DMS53 treated with DMSO at 0.1 percent for 48 hours (cell line): ENCODE measurements around the gene ATP10D.
"Not testable (repeated sequence)": the region's sequence is repeated elsewhere in the genome, so short reads cannot be mapped to it uniquely, and the experiment has no call there.

Experiments used
- DNase-seq: peaks from one replicate; lab custom pipeline; 2025; ENCODE audit not compliant: unreplicated experiment; lab: John Stamatoyannopoulos, UW

ATP10D gene

GRCh38 chr4:47486727-47487126 is 1.7 kb downstream of the ATP10D start:
- not testable (repeated sequence) for DNase-seq

GRCh38 chr4:47488706-47489105 is 3.6 kb downstream of the ATP10D start:
- no peak for DNase-seq

GRCh38 chr4:47490550-47490949 is 5.5 kb downstream of the ATP10D start:
- peak; percentile 15 for DNase-seq

GRCh38 chr4:47493238-47494123 is 8.4 kb downstream of the ATP10D start:
- no peak for DNase-seq

GRCh38 chr4:47494124-47494430 is 9.0 kb downstream of the ATP10D start:
- DNase-seq: no peak

- no peak for DNase-seq
These were observed 13.8 kb downstream of the ATP10D start for GRCh38 chr4:47498899-47499298.

- DNase-seq: no peak
These were observed 14.6 kb downstream of the ATP10D start for GRCh38 chr4:47499700-47500099.

GRCh38 chr4:47500776-47501175 is 15.7 kb downstream of the ATP10D start:
- no peak for DNase-seq

GRCh38 chr4:47505147-47505546 is 20.1 kb downstream of the ATP10D start:
- no peak for DNase-seq

GRCh38 chr4:47505666-47506065 is 20.6 kb downstream of the ATP10D start:
- no peak for DNase-seq

- DNase-seq: no peak
These were observed 25.6 kb downstream of the ATP10D start for GRCh38 chr4:47510506-47511143.

- DNase-seq: no peak
These were observed 28.4 kb downstream of the ATP10D start for GRCh38 chr4:47513461-47513860.

GRCh38 chr4:47519239-47519883 is 34.3 kb downstream of the ATP10D start:
- DNase-seq: no peak

- DNase-seq: no peak
These were observed 40.2 kb downstream of the ATP10D start for GRCh38 chr4:47525154-47525819.

GRCh38 chr4:47526281-47526680 is 41.2 kb downstream of the ATP10D start:
- no peak for DNase-seq

GRCh38 chr4:47528646-47529045 is 43.6 kb downstream of the ATP10D start:
- DNase-seq: not testable (repeated sequence)

GRCh38 chr4:47530801-47531200 is 45.7 kb downstream of the ATP10D start:
- no peak for DNase-seq

GRCh38 chr4:47531241-47531953 is 46.3 kb downstream of the ATP10D start:
- DNase-seq: no peak

- no peak for DNase-seq
These were observed 46.9 kb downstream of the ATP10D start for GRCh38 chr4:47531954-47532321.

- no peak for DNase-seq
These were observed 47.6 kb downstream of the ATP10D start for GRCh38 chr4:47532658-47533057.
